ENCODE measurements around the gene SMOC2.

The SMOC2 gene

GRCh38 chr6:168415098-168415992, 25.6 kb upstream of the SMOC2 start:
- no peak for DNase-seq

- no peak for DNase-seq
Measured at GRCh38 chr6:168415993-168416530, 24.9 kb upstream of the SMOC2 start.

GRCh38 chr6:168416531-168416930, 24.5 kb upstream of the SMOC2 start:
- no peak for DNase-seq

- DNase-seq = no peak
Measured at GRCh38 chr6:168417191-168417590, 23.8 kb upstream of the SMOC2 start.

GRCh38 chr6:168417679-168418557, 23.1 kb upstream of the SMOC2 start:
- DNase-seq = no peak

GRCh38 chr6:168418711-168419121, 22.3 kb upstream of the SMOC2 start:
- no peak for DNase-seq

GRCh38 chr6:168419569-168419968, 21.4 kb upstream of the SMOC2 start:
- DNase-seq = no peak

- no peak for DNase-seq
Measured at GRCh38 chr6:168420084-168420483, 20.9 kb upstream of the SMOC2 start.

- no peak for DNase-seq
Measured at GRCh38 chr6:168420706-168421105, 20.3 kb upstream of the SMOC2 start.

- DNase-seq = no peak
Measured at GRCh38 chr6:168427184-168427583, 13.8 kb upstream of the SMOC2 start.

- DNase-seq = no peak
Measured at GRCh38 chr6:168428052-168428826, 12.7 kb upstream of the SMOC2 start.

- DNase-seq = no peak
Measured at GRCh38 chr6:168428863-168429262, 12.1 kb upstream of the SMOC2 start.

GRCh38 chr6:168432196-168432595, 8.8 kb upstream of the SMOC2 start:
- DNase-seq = no peak

- no peak for DNase-seq
Measured at GRCh38 chr6:168433898-168434297, 7.1 kb upstream of the SMOC2 start.

GRCh38 chr6:168434505-168434904, 6.5 kb upstream of the SMOC2 start:
- DNase-seq = no peak

- DNase-seq = no peak
Measured at GRCh38 chr6:168437751-168438150, 3.2 kb upstream of the SMOC2 start.

GRCh38 chr6:168438783-168439520, 2.0 kb upstream of the SMOC2 start:
- no peak for DNase-seq

GRCh38 chr6:168439794-168440450, 1.1 kb upstream of the SMOC2 start:
- no peak for DNase-seq

GRCh38 chr6:168441434-168442391, 729 bp downstream of the SMOC2 start:
- no peak for DNase-seq

- no peak for DNase-seq
Measured at GRCh38 chr6:168442646-168443045, 1.7 kb downstream of the SMOC2 start.
